ENCODE results near the gene EPHB2.

- TF ChIP-seq CTCF (IDR thresholded peaks at IDR 0.05) (no peak), POLR2A (IDR thresholded peaks at IDR 0.05) (no peak), EP300 (IDR thresholded peaks at IDR 0.05) (no peak)
Observed at GRCh38 chr1:22761821-22762220, 51.2 kb downstream of the EPHB2 start.
